ENCODE measurements around the gene ACOXL. TPM values are rescaled to one million over a fixed set of nuclear protein-coding genes. Genes with fewer than 3 reads are reported as not detected.

ACOXL gene
- total and polyA plus RNA-seq, 9 of the 15 experiments (the other 6 are each of a cell fraction or from before 2014, with no cell fraction given) = 0.31 to 0.56 TPM; not detected in 7

- no peak for TF ChIP-seq CREB3 (tag; conservative IDR thresholded peaks at IDR 0.05; ENCODE audit: low read depth)
- no peak for TF ChIP-seq BRF1 (IDR thresholded peaks at IDR 0.05; ENCODE audit: borderline replicate concordance, extremely low read depth, insufficient read length)
- TF ChIP-seq MITF (IDR thresholded peaks at IDR 0.05) = no peak
- no peak for TF ChIP-seq ZNF695 (CRISPR knock-in tag; IDR thresholded peaks at IDR 0.05)
- no peak for TF ChIP-seq STAT5A (IDR thresholded peaks at IDR 0.05; ENCODE audit: borderline replicate concordance, low read length)
- no peak for TF ChIP-seq NFRKB (IDR thresholded peaks at IDR 0.05; ENCODE audit: low read depth)
- TF ChIP-seq SLC30A9 (CRISPR knock-in tag; IDR thresholded peaks at IDR 0.05) = no peak
- TF ChIP-seq HCFC1 (IDR thresholded peaks at IDR 0.05; ENCODE audit: low read depth, low read length) = no peak
- no peak for TF ChIP-seq BRD9 (IDR thresholded peaks at IDR 0.05; ENCODE audit: low read depth, partially characterized antibody)
These were observed 247.3 kb downstream of the ACOXL start (continued) for GRCh38 chr2:110979471-110980338.

Measured in K562 (cell line).